K562 (cell line): ENCODE data around the gene MCCD1. TPM values are rescaled to one million over a fixed set of nuclear protein-coding genes. Genes with fewer than 3 reads are reported as not detected.
A peak's percentile ranks its signal among the peaks of the same experiment; 100 is the strongest.

Source experiments
- COPS2 ChIP-seq: fragments of 450-650 bp; conservative IDR thresholded peaks from 2 replicates; pipeline ENCODE4 v1.6.1; 2016; ENCODE audit warnings: mild to moderate bottlenecking, moderate library complexity
- CREB1 ChIP-seq, 2 experiments: sonication (generic) in 1 of 2; formaldehyde crosslinking in 1 of 2; IDR thresholded peaks; 2 replicates each; pipeline versions ENCODE4 v1.6.1 to v1.8.0; 2012 to 2022; ENCODE audit warnings: inconsistent platforms in 1 of 2, mild to moderate bottlenecking in 1 of 2, missing genetic modification reagents in 1 of 2, moderate library complexity in 1 of 2
- DDX20 ChIP-seq: fragments of 450-650 bp; IDR thresholded peaks from 2 replicates; pipeline ENCODE4 v1.6.1; 2016; ENCODE audit warnings: missing genetic modification characterization, low read depth, mild to moderate bottlenecking, missing compliant biosample characterization, moderate library complexity
- FUS ChIP-seq: fragments of 200-400 bp; formaldehyde crosslinking; optimal IDR thresholded peaks from 2 replicates; pipeline ENCODE3; 2017; ENCODE audit warnings: low read depth, low read length
- IRF2 ChIP-seq: sonication (generic); formaldehyde crosslinking; IDR thresholded peaks from 2 replicates; pipeline ENCODE4 v1.8.1; 2022; ENCODE audit warnings: mild to moderate bottlenecking, missing genetic modification reagents
- LARP7 ChIP-seq: fragments of 450-650 bp; IDR thresholded peaks from 2 replicates; pipeline ENCODE4 v1.6.1; 2016
- NFE2L1 ChIP-seq: fragments of 450-650 bp; IDR thresholded peaks from 2 replicates; pipeline ENCODE4 v1.6.1; 2016; ENCODE audit warnings: missing genetic modification characterization, low read depth, mild to moderate bottlenecking, missing compliant biosample characterization, moderate library complexity, borderline replicate concordance
- NR3C1 ChIP-seq: sonication (generic); formaldehyde crosslinking; IDR thresholded peaks from 2 replicates; pipeline ENCODE4 v1.8.1; 2022; ENCODE audit warnings: missing genetic modification reagents
- SP1 ChIP-seq: sonication (generic); formaldehyde crosslinking; IDR thresholded peaks from 2 replicates; pipeline ENCODE4 v1.8.1; 2022; ENCODE audit warnings: mild to moderate bottlenecking, missing genetic modification reagents
- THAP7 ChIP-seq: fragments of 250-450 bp; sonication (Bioruptor Pico); IDR thresholded peaks from 2 replicates; pipeline ENCODE4 v1.5.0; 2021
- XRCC4 ChIP-seq: IDR thresholded peaks from one replicate; pipeline ENCODE4 v1.6.1; 2011; ENCODE audit not compliant: insufficient read depth, insufficient read length; ENCODE audit errors: extremely low read depth
- ZBTB43 ChIP-seq: sonication (generic); formaldehyde crosslinking; IDR thresholded peaks from 2 replicates; pipeline ENCODE4 v1.8.0; 2023; ENCODE audit warnings: mild to moderate bottlenecking, missing genetic modification reagents
- ZNF121 ChIP-seq: sonication (generic); formaldehyde crosslinking; conservative IDR thresholded peaks from 2 replicates; pipeline ENCODE4 v1.8.0; 2022; ENCODE audit warnings: missing genetic modification reagents
- ZNF133 ChIP-seq: fragments of 250-450 bp; sonication (Bioruptor Pico); IDR thresholded peaks from 2 replicates; pipeline ENCODE4 v1.4.0; 2020; ENCODE audit warnings: mild to moderate bottlenecking
- ZNF507 ChIP-seq: conservative IDR thresholded peaks from 2 replicates; pipeline ENCODE4 v1.6.1; 2017; ENCODE audit warnings: missing genetic modification characterization, missing compliant biosample characterization
- ZZZ3 ChIP-seq: fragments of 450-650 bp; IDR thresholded peaks from 2 replicates; pipeline ENCODE4 v1.6.1; 2016; ENCODE audit warnings: antibody characterized with exemption, mild to moderate bottlenecking, moderate library complexity
- polyA plus RNA-seq, 8 experiments: library from polyadenylated mRNA; depleted of rRNA in 4 of 8; stranded (reverse) in 5 of 8; unstranded in 3 of 8; fragments of >200 nt; fragmentation: Nextera tagmentation in 2 of 8; fragmentation: Illumina TruSeq in 1 of 8; extraction: Ambion mirVana in 2 of 8; extraction: Trizol in 1 of 8; gene quantifications; 2 replicates each; pipeline versions ENCODE4 v1.2.1 to v1.2.3, GENCODE V29; 2011 to 2014; ENCODE audit warnings: inconsistent platforms in 1 of 8, missing spikeins in 1 of 8
- total RNA-seq, 7 experiments: library from RNA; depleted of rRNA in 6 of 7; stranded (reverse); fragments of >200 nt in 6 of 7; fragmentation: Illumina TruSeq in 2 of 7; extraction: Trizol in 2 of 7; gene quantifications; 2 replicates each; pipeline versions ENCODE4 v1.2.1 to v1.2.3, GENCODE V29; 2011 to 2021; ENCODE audit warnings: low replicate concordance in 1 of 7

The MCCD1 gene
- total and polyA plus RNA-seq, 9 of the 15 experiments (the other 6 are each of a cell fraction or from before 2014, with no cell fraction given): not detected

GRCh38 chr6:31541658-31542521 lies 13.1 kb downstream of the MCCD1 start, which contains the start of gene DDX39B (continued):
- TF ChIP-seq THAP7 (CRISPR knock-in tag) (no peak; the same call in 1 of the 2 replicates), ZNF133 (CRISPR knock-in tag) (no peak), NFE2L1 (no peak), SP1 (CRISPR knock-in tag) (peak; percentile 88), ZNF507 (no peak), XRCC4 (no peak), IRF2 (CRISPR knock-in tag) (no peak), ZBTB43 (CRISPR knock-in tag) (no peak), CREB1 (IDR thresholded peaks at IDR 0.05) (no peak; the same call in none of the 2 replicates), CREB1 (CRISPR knock-in tag; IDR thresholded peaks at IDR 0.05) (0 out of 2 replicates have a peak, but pooled peaks have one; percentile 58), ZNF121 (no peak), DDX20 (tag) (no peak), NR3C1 (no peak), COPS2 (no peak), FUS (no peak), ZZZ3 (peak; percentile 100), LARP7 (peak; percentile 84; the same call in 1 of the 2 replicates)
